HG03135 (cell line): ENCODE data around the gene ABCA7.

Source experiments
- ATAC-seq: cut with Tn5 transposase; IDR thresholded peaks from one replicate; pipeline ENCODE4 v1.9.1; 2021; ENCODE audit warnings: mild to moderate bottlenecking, moderate library complexity; ENCODE audit not compliant: unreplicated experiment

The ABCA7 gene

DNA sequence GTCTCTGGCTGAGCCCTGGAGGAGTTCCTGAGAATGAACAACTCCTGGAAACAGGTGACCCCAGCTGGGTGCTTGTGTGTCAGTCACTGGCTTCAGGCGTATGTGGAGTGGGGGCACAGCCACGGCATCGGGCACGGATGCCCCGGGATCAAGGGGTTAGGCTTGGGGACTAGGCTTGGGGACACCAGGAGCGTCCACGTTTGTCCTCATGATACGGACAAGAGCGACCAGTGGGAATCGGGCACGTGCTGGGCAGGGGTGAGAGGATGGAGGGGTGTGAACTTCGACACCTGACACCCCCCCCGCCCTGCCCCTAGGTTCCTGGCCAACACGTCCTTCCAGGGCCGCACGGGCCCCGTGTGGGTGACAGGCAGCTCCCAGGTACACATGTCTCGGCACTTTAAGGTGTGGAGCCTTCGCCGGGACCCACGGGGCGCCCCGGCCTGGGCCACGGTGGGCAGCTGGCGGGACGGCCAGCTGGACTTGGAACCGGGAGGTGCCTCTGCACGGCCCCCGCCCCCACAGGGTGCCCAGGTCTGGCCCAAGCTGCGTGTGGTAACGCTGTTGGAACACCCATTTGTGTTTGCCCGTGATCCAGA is 35.6 kb upstream of the ABCA7 start:
- no peak for ATAC-seq

DNA sequence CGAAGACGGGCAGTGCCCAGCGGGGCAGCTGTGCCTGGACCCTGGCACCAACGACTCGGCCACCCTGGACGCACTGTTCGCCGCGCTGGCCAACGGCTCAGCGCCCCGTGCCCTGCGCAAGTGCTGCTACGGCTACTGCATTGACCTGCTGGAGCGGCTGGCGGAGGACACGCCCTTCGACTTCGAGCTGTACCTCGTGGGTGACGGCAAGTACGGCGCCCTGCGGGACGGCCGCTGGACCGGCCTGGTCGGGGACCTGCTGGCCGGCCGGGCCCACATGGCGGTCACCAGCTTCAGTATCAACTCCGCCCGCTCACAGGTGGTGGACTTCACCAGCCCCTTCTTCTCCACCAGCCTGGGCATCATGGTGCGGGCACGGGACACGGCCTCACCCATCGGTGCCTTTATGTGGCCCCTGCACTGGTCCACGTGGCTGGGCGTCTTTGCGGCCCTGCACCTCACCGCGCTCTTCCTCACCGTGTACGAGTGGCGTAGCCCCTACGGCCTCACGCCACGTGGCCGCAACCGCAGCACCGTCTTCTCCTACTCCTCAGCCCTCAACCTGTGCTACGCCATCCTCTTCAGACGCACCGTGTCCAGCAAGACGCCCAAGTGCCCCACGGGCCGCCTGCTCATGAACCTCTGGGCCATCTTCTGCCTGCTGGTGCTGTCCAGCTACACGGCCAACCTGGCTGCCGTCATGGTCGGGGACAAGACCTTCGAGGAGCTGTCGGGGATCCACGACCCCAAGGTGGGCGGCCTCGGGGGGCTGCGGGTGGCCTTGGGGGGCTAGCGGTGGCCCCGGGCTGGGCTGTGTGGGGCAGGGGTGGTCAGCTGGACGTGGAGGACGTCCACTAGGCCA is 34.9 kb upstream of the ABCA7 start:
- ATAC-seq, result no peak

DNA sequence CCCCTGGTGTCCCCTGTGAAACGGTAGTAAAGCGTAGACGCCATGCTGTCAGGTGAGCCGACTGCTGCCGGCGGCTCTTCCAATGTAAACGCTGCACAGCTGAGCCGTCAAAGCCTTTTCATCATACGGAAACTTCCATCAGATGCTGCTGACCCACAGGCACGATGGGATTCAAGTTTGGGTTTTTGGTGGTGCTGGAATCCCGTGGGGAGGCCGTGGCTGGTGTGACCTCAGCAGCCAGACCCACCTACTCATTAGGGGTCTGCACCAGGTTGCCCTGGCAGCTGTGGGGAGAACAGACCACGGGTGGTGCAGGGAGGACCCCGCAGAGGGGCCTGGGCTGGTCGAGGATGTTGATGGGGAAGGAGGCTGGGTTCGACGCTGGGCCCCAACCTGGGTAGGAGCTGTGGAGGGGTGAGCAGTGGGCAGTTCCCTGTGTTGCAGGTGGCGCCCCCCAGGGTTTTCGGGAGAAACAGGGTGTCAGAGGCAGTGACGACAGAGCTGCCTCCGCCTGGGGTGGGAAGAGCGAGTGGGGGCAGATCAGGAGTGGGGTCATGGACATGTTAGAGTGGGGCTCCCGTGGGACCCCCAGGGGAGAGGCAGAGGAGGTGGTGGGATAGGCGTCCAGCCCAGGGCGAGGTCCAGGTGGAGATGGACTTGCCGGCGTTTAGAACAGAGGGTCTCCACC is 33.1 kb upstream of the ABCA7 start:
- ATAC-seq, result no peak

DNA sequence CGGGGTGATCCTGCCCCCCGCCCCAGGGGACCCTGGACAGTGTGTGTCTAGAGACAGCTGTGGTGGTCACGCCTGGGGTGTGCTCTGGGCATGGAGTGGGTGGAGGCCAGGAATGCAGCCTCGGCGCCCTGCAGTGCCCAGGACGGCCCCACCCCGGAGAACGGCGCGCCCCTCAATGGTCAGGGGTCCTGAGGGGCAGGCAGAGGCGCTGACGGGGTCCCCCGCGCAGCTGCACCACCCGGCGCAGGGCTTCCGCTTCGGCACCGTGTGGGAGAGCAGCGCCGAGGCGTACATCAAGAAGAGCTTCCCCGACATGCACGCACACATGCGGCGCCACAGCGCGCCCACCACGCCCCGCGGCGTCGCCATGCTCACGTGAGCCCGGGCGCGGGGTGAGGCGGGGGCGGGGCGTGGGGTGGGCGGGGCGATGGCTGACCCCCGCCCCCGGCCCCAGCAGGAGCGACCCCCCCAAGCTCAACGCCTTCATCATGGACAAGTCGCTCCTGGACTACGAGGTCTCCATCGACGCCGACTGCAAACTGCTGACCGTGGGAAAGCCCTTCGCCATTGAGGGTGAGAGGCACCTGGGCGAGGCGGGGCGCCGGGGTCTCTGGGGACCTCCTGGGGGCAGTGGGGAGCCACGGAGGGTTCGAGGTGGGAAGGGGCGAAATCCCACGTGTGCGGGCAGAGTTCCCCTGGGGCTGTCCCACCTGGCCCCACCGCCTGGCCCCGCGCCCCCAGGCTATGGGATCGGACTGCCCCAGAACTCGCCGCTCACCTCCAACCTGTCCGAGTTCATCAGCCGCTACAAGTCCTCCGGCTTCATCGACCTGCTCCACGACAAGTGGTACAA is 32.3 kb upstream of the ABCA7 start:
- no peak for ATAC-seq

DNA sequence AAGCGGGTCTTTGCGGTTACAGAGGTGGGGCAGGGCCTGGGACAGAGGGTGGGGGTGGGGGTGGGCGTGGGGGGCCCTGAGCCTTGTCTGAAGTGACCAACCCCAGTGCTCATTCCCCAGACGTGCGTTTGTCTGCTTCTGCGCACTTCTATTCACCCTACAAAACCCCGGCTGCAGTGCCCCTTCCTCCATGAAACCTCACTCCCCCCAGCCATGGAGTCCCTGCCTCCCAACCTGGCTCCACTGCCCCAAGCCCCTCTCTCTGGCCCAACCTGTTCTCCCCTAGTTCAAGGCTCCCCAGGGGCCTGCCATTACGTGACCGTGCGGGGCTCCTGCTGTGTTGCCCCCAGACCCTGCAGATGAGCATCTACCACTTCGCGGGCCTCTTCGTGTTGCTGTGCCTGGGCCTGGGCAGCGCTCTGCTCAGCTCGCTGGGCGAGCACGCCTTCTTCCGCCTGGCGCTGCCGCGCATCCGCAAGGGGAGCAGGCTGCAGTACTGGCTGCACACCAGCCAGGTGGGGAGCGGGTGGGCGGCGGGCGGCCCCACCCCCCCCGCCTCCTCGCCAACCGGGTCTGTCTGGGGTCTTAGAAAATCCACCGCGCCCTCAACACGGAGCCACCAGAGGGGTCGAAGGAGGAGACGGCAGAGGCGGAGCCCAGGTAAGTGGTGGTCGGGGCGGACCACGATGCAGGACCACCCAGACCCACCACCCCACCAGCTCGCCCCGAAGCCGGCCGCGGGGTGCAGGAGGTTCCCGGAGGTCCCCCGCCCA is 31.5 kb upstream of the ABCA7 start:
- ATAC-seq, result no peak

DNA sequence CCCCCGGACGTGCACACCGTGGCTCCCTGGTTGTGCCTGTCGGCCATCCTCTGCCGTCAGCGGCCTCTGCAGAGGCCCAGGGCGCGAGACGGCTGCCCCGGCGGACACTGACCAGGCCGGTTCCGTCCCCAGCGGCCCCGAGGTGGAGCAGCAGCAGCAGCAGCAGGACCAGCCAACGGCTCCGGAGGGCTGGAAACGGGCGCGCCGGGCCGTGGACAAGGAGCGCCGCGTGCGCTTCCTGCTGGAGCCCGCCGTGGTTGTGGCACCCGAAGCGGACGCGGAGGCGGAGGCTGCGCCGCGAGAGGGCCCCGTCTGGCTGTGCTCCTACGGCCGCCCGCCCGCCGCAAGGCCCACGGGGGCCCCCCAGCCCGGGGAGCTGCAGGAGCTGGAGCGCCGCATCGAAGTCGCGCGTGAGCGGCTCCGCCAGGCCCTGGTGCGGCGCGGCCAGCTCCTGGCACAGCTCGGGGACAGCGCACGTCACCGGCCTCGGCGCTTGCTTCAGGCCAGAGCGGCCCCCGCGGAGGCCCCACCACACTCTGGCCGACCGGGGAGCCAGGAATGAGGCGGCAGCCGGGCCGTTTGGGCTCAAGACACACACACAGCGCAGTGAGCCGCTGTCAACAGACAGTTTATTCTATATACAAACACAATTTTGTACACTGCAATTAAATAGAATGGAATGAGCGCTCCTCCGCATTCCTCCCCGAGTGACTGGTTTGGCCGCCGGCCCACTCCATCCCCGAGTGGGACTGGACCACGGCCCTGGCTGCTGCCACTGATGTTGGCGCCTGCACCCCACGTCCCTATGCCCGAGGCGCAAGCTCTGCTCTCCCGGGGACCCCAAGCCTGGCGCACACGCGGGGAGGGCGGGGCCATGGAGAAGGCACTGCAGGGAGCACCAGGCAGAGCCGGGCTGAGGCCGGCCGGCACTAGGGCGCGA is 30.6 kb upstream of the ABCA7 start:
- ATAC-seq, result no peak

DNA sequence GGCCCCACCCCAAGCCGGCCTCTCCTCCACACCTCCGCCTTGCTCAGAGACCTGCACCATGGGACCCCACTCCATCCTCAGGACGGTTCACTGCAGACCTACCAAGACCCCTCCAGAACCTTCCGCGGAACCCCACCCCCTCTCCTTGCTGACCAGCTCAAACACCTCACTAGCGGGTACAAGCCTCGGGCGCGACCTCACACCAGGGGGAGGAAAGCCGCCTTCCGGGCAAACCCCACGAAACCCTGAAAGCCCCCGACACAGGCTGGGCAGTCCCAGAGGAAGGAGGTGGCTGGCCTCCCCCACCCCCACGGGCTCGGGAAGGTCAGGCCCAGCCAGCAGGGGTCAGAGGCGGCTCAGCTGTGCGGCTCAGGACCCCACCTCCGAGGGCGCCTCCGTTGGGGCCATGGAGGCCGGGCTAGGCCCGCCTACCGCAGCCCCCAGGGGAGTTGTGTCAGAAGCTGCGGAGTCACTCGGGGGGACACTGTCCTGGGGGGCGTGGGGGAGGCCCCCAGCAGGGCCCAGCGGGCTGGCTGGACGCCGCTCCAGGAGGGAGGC is 29.8 kb upstream of the ABCA7 start:
- ATAC-seq, result no peak

DNA sequence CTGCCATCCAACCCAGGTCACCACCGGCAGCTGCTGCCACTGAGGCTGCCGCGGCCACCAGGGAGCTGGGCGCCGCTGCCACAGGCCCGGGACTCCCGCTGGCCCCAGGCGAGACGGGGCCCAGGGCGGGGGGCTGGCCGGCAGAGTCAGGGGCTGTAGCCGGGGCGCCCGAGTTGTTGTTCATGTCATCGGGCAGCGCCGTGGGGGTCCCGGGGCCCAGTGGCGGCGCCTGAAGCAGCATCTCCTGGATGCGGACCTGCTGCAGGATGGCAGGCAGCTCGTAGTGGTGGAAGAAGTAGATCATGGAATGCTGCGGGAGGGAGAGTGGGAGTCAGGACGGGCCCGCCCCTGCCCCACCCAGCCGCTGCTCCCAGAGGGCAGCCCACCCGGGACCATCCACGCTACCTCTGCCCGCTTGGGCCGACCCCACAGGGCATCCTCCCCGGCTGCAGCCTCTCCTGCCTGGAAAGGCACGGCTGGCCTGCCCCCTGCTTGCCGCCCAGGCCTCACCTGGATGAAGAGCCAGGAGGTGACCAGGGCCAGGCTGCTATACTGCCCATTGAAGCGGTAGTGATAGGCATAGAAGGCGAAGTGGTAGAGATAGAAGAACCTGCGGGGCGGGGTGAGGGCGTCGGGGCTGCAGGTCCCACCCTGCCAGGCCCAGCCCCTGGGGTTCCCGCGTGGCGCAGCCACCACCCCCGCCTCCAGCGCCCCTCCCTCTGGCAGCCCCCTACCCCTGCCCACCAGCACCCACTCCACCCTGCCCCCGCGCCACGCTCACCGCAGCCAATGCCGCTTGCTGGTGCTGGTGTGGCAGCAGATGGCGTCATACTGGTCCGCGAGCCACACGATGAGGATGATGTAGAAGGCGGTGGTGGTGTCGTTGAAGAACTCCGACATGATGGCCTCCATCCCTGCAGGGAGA is 29.1 kb upstream of the ABCA7 start:
- ATAC-seq, result no peak

DNA sequence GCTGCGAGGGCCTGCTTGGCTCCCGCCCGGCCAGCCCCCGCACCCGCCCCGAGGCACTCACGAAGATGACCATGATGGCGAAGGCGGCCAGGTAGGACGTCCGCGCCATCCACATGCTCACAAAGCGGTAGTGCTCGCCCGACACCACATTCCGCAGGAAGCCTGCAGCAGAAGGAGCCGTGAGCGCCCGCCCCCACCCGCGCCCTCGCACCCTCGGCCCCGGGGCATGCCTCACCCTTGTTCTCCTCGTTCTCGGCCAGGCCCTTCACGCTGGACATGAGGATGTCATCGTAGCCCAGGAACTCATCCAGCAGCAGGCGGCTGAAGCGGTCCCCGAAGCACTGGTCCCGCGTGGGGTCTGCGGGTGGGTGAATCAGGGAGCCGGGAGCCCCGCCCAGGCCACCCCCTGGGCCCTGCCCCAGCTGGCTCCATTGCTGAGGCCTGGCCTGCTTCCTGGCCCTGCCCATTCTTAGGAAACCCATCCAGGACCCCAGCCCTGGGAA is 28.0 kb upstream of the ABCA7 start:
- no peak for ATAC-seq

DNA sequence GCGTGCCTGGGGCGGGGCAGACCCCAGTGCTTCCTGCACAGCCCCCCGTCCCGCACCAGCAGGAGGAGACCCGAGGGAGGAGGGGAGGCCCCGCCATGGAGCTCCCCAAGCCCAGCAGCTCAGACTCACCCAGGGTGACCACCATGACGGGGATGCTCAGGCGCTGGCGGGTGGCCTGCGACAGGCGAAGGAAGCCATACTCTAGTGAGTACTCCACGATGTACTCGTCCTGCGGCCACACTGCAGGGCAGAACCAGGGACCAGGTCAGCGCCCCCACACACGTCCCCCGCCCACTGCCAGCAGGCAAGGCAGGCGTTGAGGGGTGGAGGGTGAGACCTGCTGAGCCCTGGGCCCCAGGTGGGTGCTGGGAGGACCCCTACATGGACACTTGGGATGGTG is 27.6 kb upstream of the ABCA7 start:
- no peak for ATAC-seq

DNA sequence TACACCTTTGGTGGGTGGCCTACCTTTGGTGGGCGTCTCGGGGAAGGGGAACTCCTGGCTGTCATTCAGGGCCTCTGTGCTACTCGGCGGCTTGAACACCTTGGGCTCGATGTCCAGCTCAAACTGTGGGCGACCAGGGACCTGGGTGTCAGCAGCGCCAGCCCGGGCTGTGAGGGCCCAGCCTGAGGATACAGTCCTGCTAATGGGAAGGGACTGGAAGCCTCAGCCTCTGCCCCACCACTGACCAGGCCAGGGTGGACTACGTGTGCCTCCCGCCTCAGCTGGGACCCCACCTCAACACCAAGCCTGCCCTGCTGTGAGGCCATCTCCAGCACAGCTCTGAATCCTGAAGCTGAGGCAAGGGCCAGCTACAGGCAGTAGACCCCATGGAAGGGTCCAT is 26.7 kb upstream of the ABCA7 start:
- ATAC-seq, result no peak

DNA sequence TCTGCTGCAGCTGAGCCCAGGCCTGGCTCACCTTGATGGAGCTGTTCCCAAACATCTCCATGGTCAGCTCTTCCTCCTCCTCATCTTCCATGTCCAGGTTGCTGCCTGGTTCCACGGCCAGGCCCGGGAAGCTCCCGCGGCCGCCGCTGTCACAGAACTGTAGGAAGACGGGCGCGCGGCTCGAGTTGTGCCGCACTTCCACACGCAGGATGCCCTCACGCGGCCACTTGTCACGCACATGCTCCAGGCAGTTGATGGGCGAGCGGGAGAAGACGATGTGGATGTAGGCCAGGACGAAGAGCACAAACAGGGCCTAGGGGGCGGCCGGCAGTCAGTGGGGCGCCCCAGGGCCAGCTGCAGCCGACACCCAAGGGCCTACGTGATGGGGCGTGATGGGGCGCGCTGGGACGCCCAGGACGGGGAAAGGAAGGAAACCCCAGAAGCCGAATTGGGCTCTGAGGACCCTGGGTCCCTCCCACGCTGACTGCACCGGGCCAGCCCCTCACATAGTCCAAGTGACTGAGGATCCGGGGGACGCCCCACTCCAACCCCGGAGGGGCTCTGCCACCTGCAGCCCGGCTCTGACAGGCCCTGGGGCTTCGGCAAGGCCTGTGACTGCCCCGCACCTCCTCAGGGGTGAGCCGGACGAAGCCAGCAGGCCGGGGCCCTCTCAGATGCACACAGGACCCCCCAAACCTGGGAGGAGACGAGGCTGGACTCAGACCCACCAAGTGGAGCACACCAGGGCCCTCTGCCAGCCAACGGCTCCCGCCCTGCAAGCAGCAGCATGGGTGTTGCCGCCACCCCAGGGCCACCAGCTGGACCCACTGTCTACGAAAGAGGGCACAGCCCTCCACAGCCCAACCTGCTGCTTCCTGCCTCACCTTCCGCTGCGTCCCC is 25.5 kb upstream of the ABCA7 start:
- no peak for ATAC-seq

DNA sequence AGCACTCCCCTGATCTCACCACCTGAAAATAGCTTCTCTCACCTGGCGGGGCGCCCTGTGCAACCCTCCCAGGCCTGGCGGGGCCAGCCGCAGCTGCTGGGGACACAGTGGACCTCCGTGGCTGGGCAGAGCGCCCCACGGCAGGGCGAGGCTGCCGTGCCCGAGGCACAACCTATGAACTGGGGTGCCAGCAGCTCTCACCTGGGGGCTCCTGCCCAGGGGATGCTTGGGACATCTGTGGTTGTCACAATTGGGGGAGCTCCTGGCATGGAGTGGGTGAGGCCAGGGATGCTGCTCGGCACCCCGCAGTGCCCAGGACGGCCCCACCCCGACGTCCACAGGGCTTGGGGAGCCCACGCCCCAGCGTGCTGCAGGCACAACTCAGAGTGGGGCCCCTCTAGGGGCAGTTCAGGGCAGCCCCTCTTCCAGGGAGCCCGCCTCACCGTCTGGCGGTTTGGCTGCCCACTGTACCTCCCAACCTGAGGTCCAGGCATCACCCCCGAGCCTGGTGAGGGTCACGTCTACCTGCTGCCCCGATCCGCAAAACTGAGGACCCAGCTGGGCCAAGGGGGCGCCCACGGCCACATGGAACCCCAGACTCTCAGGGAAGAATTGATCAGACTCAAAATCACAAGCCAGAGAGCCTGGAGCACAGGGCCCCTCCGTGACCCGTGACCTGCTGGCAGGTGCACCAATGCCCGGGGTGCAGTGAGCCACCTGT is 24.7 kb upstream of the ABCA7 start:
- no peak for ATAC-seq

DNA sequence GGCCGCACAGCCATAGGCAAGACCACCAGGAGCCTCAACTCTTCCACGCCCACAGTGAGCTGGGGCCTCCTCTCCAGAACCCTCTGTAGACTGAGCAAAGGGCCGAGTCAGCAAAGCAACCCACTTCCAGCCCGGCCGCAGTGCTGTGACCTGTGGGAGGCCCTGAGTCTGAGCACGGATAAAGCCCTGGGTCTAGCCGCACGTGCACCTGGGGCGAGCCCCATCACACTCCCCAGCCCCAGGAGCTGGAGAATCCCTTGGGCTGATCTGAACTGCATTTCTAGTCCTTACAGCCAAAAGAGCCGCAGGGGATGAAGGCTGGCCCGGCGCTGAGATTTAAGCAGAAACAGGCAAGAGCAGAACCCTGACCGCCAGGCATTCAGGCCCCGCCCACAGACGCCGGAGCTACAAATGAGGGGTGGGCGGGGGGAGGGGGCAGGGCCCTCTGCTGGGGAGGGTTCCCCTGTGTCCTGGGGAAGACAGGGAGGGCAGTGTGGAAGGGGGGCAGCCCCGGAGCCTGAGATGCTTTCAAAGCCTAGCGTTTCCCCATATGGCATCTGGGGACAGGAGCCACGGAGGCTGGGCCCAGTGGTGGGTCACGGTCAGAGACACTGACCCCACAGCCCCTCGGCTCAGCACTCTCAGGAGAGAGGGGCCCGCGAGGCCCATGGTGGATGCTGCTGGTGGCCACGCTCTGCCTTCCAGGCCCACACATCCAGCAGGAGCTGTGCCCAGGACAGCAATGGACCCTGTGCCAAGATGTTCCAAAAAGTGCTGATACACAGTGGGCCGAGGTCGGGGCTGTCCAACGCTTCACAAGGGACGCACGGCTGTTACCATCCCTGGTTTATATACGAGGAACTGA is 23.9 kb upstream of the ABCA7 start:
- ATAC-seq, result no peak

DNA sequence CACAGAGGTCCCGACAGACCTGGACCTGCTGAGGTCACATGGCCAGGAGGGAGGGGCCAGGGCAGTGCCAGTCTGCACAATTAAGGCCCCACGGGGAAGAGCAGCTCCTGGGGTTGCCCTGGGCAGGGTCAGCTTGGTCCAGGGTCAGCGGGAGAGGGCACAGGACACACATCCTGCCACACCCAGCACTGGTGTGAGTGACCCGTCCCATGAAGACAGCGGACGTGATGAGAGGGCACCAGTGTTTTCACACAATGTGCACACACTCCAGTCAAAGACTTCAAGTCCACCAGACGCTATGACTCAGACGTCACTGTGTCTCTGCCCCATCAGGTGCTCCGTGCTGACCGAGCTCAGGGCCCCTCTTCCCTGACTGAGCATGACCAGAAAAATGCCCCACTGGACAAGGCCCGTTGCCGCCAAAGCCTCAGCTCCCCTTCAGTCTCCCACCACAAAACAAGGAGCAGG is 23.2 kb upstream of the ABCA7 start:
- no peak for ATAC-seq
